Breast epithelium (tissue), 4 donors: ENCODE measurements around the gene PYGL. TPM values are rescaled to one million over a fixed set of nuclear protein-coding genes. Genes with fewer than 3 reads are reported as not detected.

ENCODE experiments used
- DNase-seq, 2 donors: peaks; one replicate each; pipeline ENCODE4 v3.0.0-alpha.2; 2019; ENCODE audit warnings: low spot score in 2 of 2
- H3K27ac ChIP-seq, 2 donors: fragments of 200-600 bp; sonication (generic) in 1 of 2; one replicate each; pipeline ENCODE4 v1.5.1; 2016 to 2019; ENCODE audit warnings: mild to moderate bottlenecking in 1 of 2
- H3K27me3 ChIP-seq, 2 donors: fragments of 200-600 bp; sonication (generic) in 1 of 2; one replicate each; pipeline versions ENCODE4 v1.5.1 to v1.6.0; 2017 to 2019; ENCODE audit warnings: control low read depth in 1 of 2, mild to moderate bottlenecking in 1 of 2
- H3K36me3 ChIP-seq: fragments of 200-600 bp; one replicate; pipeline ENCODE4 v1.5.1; 2019
- H3K4me1 ChIP-seq, 2 donors: fragments of 200-600 bp; sonication (generic); one replicate each; pipeline ENCODE4 v1.5.1; 2016 to 2019; ENCODE audit warnings: control low read depth in 1 of 2
- H3K4me3 ChIP-seq, 3 donors: fragments of 200-600 bp; sonication (generic); 1 replicate in 2 of 3; 2 replicates in 1 of 3; pipeline ENCODE4 v1.5.1; 2016 to 2019; ENCODE audit warnings: mild to moderate bottlenecking in 3 of 3, moderate library complexity in 2 of 3
- H3K9me3 ChIP-seq, 2 donors: fragments of 200-600 bp; sonication (generic) in 1 of 2; one replicate each; pipeline ENCODE4 v1.5.1; 2016 to 2019; ENCODE audit warnings: control low read depth in 1 of 2
- POLR2A ChIP-seq: fragments of 450-650 bp; IDR thresholded peaks from one replicate; pipeline ENCODE4 v1.6.1; 2016; ENCODE audit warnings: antibody characterized with exemption, mild to moderate bottlenecking, moderate library complexity
- POLR2AphosphoS5 ChIP-seq, 3 donors: sonication (generic); formaldehyde crosslinking; IDR thresholded peaks; one replicate each; pipeline ENCODE4 v1.6.1; 2017; ENCODE audit warnings: antibody characterized with exemption in 3 of 3
- intact Hi-C: fragments of 100-400 bp; cut with DNase I; formaldehyde crosslinking; loops from one replicate; pipeline ENCODE4 v1.15.1; 2023; ENCODE audit warnings: low total_unique reads
- total RNA-seq, 3 donors: library from RNA; depleted of rRNA; stranded (reverse); fragments of >200 nt; gene quantifications; one replicate each; pipeline ENCODE4 v1.1.0, GENCODE V29; 2016
- TF ChIP-seq, protein P1 (sequence below), 3 donors: fragments of 450-650 bp; IDR thresholded peaks; one replicate each; pipeline ENCODE4 v1.5.1; 2016 to 2017; ENCODE audit warnings: antibody characterized with exemption in 3 of 3, mild to moderate bottlenecking in 3 of 3, moderate library complexity in 3 of 3

PYGL gene
- total RNA-seq, 3 donors from 2014 or later = 53.6 to 126 (median 57.4) TPM

DNA sequence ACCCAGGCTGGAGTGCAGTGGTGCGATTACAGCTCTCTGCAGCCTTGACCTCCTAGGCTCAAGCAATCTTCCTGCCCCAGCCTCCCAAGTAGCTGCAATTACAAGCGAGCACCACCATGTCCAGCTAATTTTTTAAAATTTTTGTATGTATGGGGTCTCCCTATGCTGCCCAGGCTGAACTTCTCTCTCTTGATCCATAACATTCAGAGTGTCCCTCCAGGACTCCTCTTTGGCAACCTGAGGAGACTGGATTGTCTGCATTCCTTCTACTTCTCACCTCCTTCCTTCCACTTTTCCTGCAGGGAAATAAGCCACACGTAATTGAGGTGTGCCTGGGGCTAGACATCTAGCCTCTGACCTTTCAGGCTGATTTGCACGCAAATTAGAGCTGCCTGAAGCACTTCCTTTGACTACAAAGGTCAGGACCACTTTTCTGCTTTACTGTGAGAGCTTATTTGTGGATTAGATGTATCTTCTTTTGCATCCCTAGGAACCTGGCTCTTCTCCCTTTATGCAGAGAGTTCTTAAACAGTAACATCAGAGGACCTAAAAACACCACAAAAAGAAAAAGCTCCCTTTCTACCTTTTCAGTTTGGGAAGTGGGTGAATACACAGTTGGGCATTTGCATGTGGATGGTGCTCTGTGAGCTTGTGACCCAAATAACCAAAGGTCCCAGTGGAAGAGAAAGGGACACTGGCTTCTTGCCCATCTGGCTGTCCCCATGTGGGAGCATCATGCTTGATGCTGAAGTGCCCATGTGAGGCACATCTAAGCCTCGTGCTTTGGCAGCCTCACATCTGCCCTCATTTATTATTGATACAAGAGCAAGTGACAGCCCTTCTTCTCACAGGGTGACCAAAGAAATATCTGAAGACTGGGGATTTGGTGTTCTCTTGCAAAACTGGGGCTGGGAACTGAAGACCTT, 33.5 kb downstream of the PYGL start:
- Histone ChIP-seq H3K4me3 (no peak overlapping the region), H3K4me1 (no peaks in the 10 kb centered on the region), H3K36me3 (peaks cover 4% of the 10 kb centered on the region), H3K27me3 (no peaks in the 10 kb centered on the region), H3K9me3 (no peaks in the 10 kb centered on the region), H3K27ac (no peak overlapping the region)
- no peak for TF ChIP-seq POLR2A
- TF ChIP-seq POLR2AphosphoS5 (IDR thresholded peaks at IDR 0.05) = no peak
- TF ChIP-seq, protein P1, sequence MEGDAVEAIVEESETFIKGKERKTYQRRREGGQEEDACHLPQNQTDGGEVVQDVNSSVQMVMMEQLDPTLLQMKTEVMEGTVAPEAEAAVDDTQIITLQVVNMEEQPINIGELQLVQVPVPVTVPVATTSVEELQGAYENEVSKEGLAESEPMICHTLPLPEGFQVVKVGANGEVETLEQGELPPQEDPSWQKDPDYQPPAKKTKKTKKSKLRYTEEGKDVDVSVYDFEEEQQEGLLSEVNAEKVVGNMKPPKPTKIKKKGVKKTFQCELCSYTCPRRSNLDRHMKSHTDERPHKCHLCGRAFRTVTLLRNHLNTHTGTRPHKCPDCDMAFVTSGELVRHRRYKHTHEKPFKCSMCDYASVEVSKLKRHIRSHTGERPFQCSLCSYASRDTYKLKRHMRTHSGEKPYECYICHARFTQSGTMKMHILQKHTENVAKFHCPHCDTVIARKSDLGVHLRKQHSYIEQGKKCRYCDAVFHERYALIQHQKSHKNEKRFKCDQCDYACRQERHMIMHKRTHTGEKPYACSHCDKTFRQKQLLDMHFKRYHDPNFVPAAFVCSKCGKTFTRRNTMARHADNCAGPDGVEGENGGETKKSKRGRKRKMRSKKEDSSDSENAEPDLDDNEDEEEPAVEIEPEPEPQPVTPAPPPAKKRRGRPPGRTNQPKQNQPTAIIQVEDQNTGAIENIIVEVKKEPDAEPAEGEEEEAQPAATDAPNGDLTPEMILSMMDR (IDR thresholded peaks at IDR 0.05) = no peak
- intact Hi-C loops = no loop called here
- no peak for DNase-seq

DNA sequence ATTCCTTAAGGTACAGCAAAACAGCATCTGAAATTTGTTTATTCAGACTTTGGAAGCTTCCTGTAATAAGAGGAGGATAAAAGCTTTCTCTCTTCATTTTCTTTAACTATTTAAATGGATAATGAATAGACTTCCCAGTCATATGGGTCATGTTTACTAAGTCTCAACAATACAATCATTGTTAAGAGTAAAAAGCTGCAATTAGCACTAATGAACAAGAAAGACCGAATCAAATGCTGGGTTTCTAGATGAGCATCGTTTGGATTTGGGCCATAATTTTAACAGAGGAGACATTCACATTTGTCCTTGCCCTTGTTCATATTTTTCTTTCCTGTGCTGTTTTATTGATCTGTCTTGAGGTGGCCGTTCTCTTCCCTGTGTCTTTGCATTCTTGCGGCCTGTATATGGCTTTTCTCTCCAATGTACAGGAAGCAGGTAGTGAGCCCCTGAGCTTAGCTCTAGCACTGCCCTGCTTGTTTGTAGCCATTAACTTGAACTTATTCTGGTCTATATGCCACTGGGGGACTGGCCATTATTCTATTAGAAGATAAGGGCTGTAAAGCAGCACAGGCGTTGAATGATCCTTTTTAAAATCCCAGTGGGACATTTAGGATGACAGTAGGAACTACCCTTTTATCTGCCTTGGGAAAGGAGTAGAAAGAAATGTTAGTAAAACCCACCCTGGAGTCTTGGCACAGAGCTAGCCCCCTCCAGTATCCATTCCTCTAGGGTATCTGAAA, 37.8 kb downstream of the PYGL start:
- Histone ChIP-seq H3K4me1 (no peaks in the 10 kb centered on the region), H3K4me3 (no peak overlapping the region), H3K9me3 (no peaks in the 10 kb centered on the region), H3K27me3 (no peaks in the 10 kb centered on the region), H3K36me3 (no peaks in the 10 kb centered on the region), H3K27ac (peak overlapping the region; percentile 8 to 46)
- DNase-seq = no peak
- intact Hi-C loops = no loop called here
- TF ChIP-seq POLR2AphosphoS5 (IDR thresholded peaks at IDR 0.05) (no peak), POLR2A (no peak)
- TF ChIP-seq, protein P1 (IDR thresholded peaks at IDR 0.05) = no peak

DNA sequence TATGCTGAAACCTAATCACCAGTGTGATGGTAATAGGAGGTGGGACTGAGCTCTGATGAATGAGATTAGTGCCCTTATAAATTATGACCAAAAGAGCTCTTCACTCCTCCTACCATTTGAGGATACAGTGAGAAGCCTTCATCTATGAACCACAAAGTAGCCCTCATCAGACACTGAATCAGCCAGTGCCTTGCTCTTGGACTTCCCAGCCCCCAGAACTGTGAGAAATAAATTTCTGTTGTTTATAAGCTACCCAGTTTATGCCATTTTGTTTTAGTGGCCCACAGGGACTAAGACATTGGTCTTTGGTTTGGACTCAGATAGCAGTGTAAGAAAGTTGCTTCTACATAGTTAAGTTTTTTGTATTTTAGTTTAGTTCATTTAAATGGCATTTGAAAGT, 39.6 kb downstream of the PYGL start:
- Histone ChIP-seq H3K9me3 (no peaks in the 10 kb centered on the region), H3K36me3 (no peaks in the 10 kb centered on the region), H3K4me3 (no peak overlapping the region), H3K4me1 (no peaks in the 10 kb centered on the region), H3K27ac (no peak overlapping the region), H3K27me3 (no peaks in the 10 kb centered on the region)
- TF ChIP-seq POLR2A (no peak), POLR2AphosphoS5 (IDR thresholded peaks at IDR 0.05) (no peak)
- TF ChIP-seq, protein P1 (IDR thresholded peaks at IDR 0.05) = no peak
- intact Hi-C loops = no loop called here
- no peak for DNase-seq

DNA sequence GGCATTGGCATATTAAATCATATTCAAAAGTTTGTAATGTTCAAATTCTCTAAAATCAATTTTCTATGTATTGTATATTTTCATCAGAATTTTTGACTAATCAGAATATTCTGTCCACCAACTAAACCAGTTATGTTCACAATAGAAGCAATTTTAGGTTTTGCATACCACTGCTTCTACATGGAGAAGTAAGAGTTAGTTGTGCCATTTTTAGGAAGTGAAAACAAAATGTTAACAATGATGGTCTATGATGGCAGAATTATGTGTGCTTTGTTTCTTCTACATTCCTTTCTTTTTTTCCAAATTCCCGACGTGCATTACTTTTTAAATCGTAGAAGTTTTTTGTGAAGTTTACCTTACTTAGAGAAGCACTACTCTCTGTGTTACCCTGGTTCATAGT, 42.9 kb downstream of the PYGL start:
- intact Hi-C loops = no loop called here
- Histone ChIP-seq H3K27ac (no peak overlapping the region), H3K4me1 (no peaks in the 10 kb centered on the region), H3K9me3 (no peaks in the 10 kb centered on the region), H3K36me3 (no peaks in the 10 kb centered on the region), H3K4me3 (no peak overlapping the region), H3K27me3 (no peaks in the 10 kb centered on the region)
- no peak for DNase-seq
- TF ChIP-seq, protein P1 (IDR thresholded peaks at IDR 0.05) = no peak
- TF ChIP-seq POLR2A = no peak
- no peak for TF ChIP-seq POLR2AphosphoS5 (IDR thresholded peaks at IDR 0.05)
